Measurements from ENCODE around the gene PALMD.

GRCh38 chr1:99613716-99614115 lies 32.2 kb upstream of the PALMD start:
- no peak for TF ChIP-seq EZH2 (IDR thresholded peaks at IDR 0.05; ENCODE audit: borderline replicate concordance, low read length)
- no peak for TF ChIP-seq CTCF (conservative IDR thresholded peaks at IDR 0.05 in 1 of 2, IDR thresholded peaks at IDR 0.05 in 1 of 2; ENCODE audit: extremely low read depth in 1 of 2, insufficient read depth in 1 of 2, low read depth in 1 of 2, low read length in 2 of 2)

Data from mammary epithelial cell (primary cell).